Right renal cortex interstitium (tissue), 3 donors: ENCODE data around the gene STX7. TPM values are rescaled to one million over a fixed set of nuclear protein-coding genes. Genes with fewer than 3 reads are reported as not detected.
A peak's percentile ranks its signal among the peaks of the same experiment; 100 is the strongest.
"Not testable (repeated sequence)": the region's sequence is repeated elsewhere in the genome, so short reads cannot be mapped to it uniquely, and the experiment has no call there.

ENCODE experiments used
- DNase-seq, 3 donors: peaks; one replicate each; pipeline ENCODE4 v3.0.0-alpha.2; 2013; ENCODE audit warnings: low read depth in 3 of 3, low spot score in 2 of 3
- polyA plus RNA-seq, 3 donors: library from polyadenylated mRNA; unstranded; fragments of 120-200 nt; gene quantifications; one replicate each; pipeline ENCODE4 v1.2.1, GENCODE V29; 2013; ENCODE audit not compliant: insufficient read length in 3 of 3

STX7 gene
- 100 to 1,000 TPM in 1 of 3 donors, 10 to 100 TPM in 2; 98.2 to 101 (median 99.2) TPM for polyA plus RNA-seq

- peak; percentile 70 to 76 (median 72) for DNase-seq
Measured at GRCh38 chr6:132512638-132513632, at the start of gene STX7. TSS of gene STX7 (minus strand) at chr6:132513116. CDS start at chr6:132503530, 9,586 bp downstream.

- not testable (repeated sequence) for DNase-seq
Measured at GRCh38 chr6:132560087-132560486, 47.2 kb upstream of the STX7 start.

- DNase-seq, result no peak
Measured at GRCh38 chr6:132552372-132552771, 39.5 kb upstream of the STX7 start, which contains the start of gene TAAR8. TSS of gene TAAR8 (plus strand) at chr6:132552672. CDS start at chr6:132552693, 21 bp downstream.

GRCh38 chr6:132551214-132551613, 38.3 kb upstream of the STX7 start:
- DNase-seq, result no peak

GRCh38 chr6:132548746-132549463, 36.0 kb upstream of the STX7 start:
- no peak for DNase-seq

GRCh38 chr6:132544826-132545225, 31.9 kb upstream of the STX7 start:
- DNase-seq, result no peak

- DNase-seq, result no peak
Measured at GRCh38 chr6:132537977-132538376, 25.1 kb upstream of the STX7 start, which contains the start of gene TAAR9. TSS of gene TAAR9 (plus strand) at chr6:132538277. CDS start at chr6:132538290, 13 bp downstream.

GRCh38 chr6:132537145-132537544, 24.2 kb upstream of the STX7 start:
- DNase-seq, result no peak

- not testable (repeated sequence) for DNase-seq
Measured at GRCh38 chr6:132534546-132534945, 21.6 kb upstream of the STX7 start.

GRCh38 chr6:132530293-132530974, 17.5 kb upstream of the STX7 start:
- peak in 2 of 3 donors; percentile 55 to 62 for DNase-seq

GRCh38 chr6:132527791-132528190, 14.9 kb upstream of the STX7 start:
- DNase-seq, result no peak

- DNase-seq, result no peak
Measured at GRCh38 chr6:132526461-132526860, 13.5 kb upstream of the STX7 start.

GRCh38 chr6:132525866-132526265, 12.9 kb upstream of the STX7 start:
- no peak for DNase-seq

GRCh38 chr6:132524646-132525045, 11.7 kb upstream of the STX7 start:
- DNase-seq, result no peak

GRCh38 chr6:132520953-132521352, 8.0 kb upstream of the STX7 start:
- DNase-seq, result no peak

- DNase-seq, result no peak
Measured at GRCh38 chr6:132515386-132515785, 2.5 kb upstream of the STX7 start.

- DNase-seq, result no peak
Measured at GRCh38 chr6:132513831-132514545, 1.1 kb upstream of the STX7 start.

- DNase-seq, result no peak
Measured at GRCh38 chr6:132512342-132512637, 626 bp downstream of the STX7 start.

- no peak for DNase-seq
Measured at GRCh38 chr6:132511831-132512220, 1.1 kb downstream of the STX7 start.

GRCh38 chr6:132511210-132511830, 1.6 kb downstream of the STX7 start:
- no peak for DNase-seq
